Endothelial cell of umbilical vein (primary cell): ENCODE data around the gene LCE4A.

ENCODE experiments used
- CTCF ChIP-seq, 2 donors: IDR thresholded peaks; 1 replicate in 1 of 2; 2 replicates in 1 of 2; pipeline ENCODE4 v1.5.1; 2011; ENCODE audit warnings: low read length in 2 of 2, mild to moderate bottlenecking in 2 of 2, moderate library complexity in 2 of 2, control low read depth in 1 of 2, inconsistent platforms in 1 of 2, low read depth in 1 of 2; ENCODE audit not compliant: insufficient read depth in 1 of 2; ENCODE audit errors: extremely low read depth in 1 of 2
- EZH2 ChIP-seq: IDR thresholded peaks from 2 replicates; pipeline ENCODE4 v1.6.1; 2012; ENCODE audit warnings: borderline replicate concordance, low read depth, mild to moderate bottlenecking, moderate library complexity, low read length, inconsistent platforms; ENCODE audit not compliant: severe bottlenecking

GRCh38 chr1:152735648-152736047 lies 27.7 kb downstream of the LCE4A start:
- TF ChIP-seq EZH2 (no peak), CTCF (IDR thresholded peaks at IDR 0.05; ENCODE audit: extremely low read depth in 1 of 2, insufficient read depth in 1 of 2, low read depth in 1 of 2, low read length in 2 of 2) (no peak)
